VCaP (cell line): ENCODE results near the gene ZFAND3.

Source experiments
- H3K27ac ChIP-seq: fragments of 450-650 bp; 2 replicates; pipeline ENCODE4 v1.5.1; 2017
- CTCF ChIP-seq: fragments of 450-650 bp; conservative IDR thresholded peaks from 2 replicates; pipeline ENCODE4 v1.5.1; 2017; ENCODE audit warnings: mild to moderate bottlenecking, moderate library complexity

ZFAND3 gene

DNA sequence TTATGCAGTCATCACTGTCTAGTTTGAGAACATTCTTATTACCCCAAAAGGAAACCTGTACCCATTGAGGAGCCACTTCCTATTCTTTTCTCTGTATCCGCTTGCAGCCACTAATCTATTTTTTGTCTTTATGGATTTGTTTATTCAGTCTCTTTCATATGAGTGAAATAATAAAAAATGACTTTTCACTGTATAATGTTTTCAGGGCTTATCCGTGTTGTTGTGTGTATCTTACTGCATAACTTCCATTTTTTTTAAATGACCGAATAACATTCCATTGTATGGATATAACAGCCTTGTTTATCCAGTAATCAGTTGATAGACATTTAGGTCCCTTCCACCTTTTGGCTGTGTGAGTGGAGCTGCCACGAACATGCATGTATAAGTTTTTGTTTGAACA lies 86.6 kb downstream of the ZFAND3 start:
- no peak overlapping the region for H3K27ac ChIP-seq
- TF ChIP-seq CTCF = no peak

- H3K27ac ChIP-seq = no peak overlapping the region
These were observed 91.5 kb downstream of the ZFAND3 start for GRCh38 chr6:37910998-37911397.

GRCh38 chr6:37913210-37913609 lies 93.7 kb downstream of the ZFAND3 start:
- H3K27ac ChIP-seq = no peak overlapping the region
- TF ChIP-seq CTCF = no peak

More at GRCh38 chr6:37910998-37911397, 91.5 kb downstream of the ZFAND3 start:
- no peak for TF ChIP-seq CTCF

DNA sequence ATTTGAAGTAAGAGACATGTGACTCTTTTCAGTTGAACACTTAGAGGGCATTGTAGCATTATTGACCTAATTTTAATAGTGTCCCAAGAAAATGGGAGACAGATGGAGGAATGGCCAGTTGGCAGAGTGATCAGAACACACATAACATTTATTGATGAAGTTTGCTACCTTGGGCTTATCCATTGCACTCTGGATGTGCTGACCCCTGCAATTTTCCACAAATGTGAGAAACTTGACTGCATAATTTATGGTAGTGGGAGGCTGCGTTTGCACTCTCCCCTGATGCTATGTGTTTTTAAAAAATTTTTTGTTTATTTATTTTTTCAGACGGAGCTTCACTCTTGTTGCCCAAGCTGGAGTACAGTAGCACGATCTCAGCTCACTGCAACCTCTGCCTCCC lies 95.9 kb downstream of the ZFAND3 start:
- H3K27ac ChIP-seq = no peak overlapping the region
- no peak for TF ChIP-seq CTCF

DNA sequence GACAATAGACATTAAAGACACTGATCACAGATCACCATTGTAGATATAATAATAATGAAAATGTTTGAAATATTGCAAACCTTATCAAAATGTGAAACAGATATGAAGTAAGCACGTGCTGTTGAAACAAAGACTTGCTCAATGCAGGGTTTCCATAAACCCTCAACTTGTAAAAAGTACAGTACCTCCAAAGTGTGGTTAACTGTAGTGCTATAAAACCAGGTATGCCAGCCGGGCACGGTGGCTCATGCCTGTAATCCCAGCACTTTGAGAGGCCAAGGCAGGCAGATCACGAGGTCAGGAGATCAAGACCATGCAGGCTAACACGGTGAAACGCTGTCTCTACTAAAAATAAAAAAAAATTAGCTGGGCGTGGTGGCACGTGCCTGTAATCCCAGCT lies 96.6 kb downstream of the ZFAND3 start:
- TF ChIP-seq CTCF = no peak
- H3K27ac ChIP-seq = no peak overlapping the region

DNA sequence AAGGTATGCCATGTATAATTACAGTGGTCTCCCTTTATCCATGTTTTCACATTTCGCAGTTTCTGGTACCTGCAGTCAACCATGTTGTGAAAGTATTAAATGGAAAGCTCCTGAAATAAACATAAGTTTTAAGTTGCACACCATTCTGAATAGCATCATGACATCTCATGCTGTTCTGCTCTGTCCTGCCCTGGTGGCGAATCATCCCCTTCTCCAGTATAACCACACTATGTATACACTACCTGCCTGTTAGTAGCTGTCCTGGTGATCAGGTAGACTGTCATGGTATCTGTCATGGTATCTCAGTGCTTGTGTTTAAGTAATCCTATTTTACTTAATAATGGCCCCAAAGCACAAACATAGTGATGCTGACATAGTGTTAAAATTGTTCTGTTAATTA lies 97.1 kb downstream of the ZFAND3 start:
- no peak for TF ChIP-seq CTCF
- H3K27ac ChIP-seq = no peak overlapping the region

DNA sequence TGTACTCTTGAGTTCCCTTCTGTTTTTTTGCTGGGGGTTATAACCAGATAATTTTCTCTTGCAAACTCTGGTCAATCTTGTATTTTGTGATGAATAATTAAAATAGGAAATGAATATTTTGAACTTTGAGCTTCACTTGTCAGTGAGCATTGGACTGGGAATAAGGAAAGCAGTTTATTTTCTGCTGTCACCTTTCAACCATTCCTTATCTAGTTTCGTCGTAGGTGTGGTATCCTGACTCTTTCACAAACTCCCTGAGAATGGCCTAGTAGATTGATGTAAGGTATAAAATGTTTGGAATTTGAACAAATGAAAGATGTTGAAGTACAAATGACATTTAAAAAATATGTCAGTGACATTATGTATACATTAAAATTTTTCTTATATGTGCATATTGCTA lies 98.0 kb downstream of the ZFAND3 start:
- TF ChIP-seq CTCF = no peak
- H3K27ac ChIP-seq = no peak overlapping the region
